Measurements from ENCODE around the gene CSF1R.
"Not testable (repeated sequence)": the region's sequence is repeated elsewhere in the genome, so short reads cannot be mapped to it uniquely, and the experiment has no call there.

CSF1R gene

DNA sequence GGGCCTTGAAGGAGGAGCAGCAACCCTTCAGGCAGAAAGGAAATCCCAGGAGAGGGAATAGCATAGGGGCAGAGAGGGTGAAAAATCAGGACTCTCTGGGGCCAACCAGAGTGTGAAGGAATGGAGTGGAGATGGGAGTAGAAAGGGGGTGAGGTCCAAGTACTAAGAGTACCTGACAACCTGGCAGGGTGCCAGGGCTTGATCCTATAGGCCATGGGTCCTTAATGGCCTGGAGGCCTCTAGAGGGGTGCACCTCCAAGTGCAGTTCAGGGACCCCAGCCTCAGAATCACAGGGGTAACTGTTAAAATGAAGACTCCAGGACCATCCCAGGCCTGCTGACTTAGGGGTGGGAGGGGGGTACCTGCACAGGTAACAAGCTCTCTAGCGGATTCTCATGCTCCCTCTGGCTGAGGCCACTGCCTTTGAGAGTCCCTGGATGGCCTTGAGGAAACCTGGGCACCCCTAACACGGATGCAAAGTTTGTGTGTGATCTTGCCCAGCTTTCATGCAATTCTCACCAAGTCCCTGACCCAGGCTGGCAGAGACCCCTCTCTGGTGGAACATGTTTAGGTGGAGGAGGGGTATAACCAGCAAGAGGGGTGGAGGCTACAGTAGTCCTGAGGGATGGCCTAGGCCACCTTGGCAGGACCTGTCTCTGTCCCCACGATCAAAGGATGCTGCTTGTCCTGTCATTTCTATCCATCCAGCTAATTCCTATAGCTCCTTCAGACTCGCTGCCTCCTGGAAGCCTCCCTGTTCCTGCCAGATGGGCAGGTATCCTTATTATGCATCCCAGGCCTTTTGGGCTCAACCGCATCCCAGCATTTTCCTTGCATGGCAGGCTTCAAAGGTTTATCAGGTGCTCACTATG lies 17.6 kb upstream of the CSF1R start:
- no peak for DNase-seq (ENCODE audit: low spot score)

DNA sequence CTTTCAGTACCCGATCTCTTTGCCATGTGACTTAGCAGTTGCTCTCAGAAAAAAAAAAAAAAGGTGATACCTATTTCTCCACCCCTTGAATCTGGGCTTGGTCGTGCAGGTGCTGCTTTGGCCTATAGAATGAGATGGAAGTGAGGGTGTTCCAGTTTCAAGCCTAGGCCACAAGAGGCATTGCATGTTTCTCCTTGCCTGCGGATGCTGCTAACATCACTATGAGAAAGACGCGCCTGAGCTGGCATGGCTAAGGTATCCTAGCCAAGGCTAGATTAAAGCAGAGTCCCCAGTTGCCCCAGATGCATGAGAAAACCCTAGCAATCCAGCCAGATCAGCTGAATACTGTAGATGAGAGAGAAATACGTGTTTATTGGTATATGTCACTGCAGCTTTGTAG lies 14.7 kb upstream of the CSF1R start:
- no peak for DNase-seq (ENCODE audit: low spot score)

DNA sequence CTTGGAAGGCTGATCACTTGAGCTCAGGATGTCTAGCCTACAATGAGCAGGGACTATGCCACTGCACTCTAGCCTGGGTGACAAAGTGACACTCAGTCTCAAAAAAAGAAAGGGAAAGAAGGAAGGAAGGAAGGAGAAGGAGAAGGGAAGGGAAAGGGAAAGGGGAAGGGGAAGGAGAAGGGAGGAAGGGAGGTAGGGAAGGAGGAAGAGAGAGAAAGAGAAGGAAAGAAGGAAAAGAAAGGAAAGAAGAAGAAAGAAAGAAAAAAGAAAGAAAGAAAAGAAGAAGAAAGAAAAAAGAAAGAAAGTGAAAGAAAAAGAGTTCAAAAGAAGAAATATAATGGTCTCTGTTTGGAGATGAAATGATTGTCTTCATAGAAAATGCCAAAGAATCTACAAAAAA lies 10.8 kb upstream of the CSF1R start:
- DNase-seq (ENCODE audit: low spot score), result no peak

DNA sequence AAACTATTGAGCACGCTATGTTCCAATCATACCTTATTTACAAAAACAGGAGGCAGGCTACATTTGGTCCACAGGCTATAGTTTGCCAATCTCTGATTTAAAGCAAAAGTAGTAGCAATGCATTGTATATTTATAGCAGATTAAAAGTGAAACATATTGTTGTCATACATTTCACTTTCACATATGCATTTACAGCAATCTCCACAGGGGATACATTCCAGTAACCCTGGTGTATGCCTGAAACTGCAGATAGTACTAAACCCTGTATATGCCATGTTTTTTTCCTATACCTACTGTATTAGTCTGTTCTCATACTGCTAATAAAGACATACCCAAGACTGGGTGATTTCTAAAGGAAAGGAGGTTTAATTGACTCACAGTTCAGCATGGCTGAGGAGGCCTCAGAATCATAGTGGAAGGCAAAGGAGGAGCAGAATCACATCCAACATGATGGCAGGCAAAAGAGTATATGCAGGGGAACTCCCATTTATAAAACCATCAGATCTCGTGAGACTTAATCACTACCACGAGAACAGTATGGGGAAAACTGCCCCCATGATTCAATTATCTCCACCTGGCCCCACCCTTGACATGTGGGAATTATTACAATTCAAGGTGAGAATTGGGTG lies 5.9 kb upstream of the CSF1R start:
- DNase-seq (ENCODE audit: low spot score), result no peak

DNA sequence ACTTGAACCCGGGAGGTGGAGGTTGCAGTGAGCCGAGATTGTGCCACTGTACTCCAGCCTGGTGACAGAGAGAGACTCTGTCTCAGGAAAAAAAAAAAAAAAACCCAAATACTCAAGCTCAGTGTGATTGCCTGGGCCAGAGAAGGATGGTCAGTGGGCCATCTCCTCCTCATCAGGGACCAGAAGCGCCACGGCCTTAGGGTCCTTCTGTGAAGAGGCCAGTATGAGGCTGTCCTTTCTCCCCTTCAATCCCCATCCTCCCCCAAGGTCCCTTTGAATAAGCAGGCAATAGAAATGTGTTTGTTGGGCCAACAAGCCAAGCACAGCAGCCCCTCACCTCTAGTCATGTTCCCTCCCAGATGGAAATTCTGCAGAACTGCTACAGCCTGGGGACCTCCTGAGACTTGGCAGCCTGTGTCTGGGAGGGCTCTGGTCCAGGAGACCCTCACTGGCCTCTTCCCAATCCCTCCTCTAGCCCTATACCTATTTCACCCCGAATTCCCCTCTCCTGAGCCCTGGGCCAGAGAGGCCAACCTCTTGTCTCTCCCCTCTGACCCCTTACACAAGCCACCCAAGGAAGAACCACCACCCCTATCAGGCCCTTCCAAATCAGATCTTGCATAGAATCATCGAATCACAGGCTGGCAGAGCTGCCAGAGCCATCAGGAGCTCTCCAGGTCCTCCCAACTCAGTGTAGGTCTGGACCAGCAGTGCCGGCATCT lies 1.0 kb downstream of the CSF1R start:
- DNase-seq (ENCODE audit: low spot score), result no peak

DNA sequence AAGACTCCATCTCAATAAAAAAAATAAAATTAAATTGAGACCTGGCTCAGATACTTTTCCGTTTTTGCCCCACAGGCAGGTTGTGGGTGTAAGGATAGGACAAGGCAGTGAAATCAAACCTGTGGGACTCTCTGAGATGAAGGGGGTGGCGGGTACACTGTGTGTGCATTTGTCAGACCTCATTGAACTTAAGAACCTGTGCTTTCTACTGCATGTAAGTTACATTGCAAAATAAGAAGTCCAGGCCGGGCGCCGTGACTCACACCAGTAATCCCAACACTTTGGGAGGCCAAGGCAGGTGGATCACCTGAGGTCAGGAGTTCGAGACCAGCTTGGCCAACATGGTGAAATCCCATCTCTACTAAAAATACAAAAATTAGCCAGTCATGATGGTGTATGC lies 1.6 kb downstream of the CSF1R start:
- DNase-seq (ENCODE audit: low spot score), result not testable (repeated sequence)

DNA sequence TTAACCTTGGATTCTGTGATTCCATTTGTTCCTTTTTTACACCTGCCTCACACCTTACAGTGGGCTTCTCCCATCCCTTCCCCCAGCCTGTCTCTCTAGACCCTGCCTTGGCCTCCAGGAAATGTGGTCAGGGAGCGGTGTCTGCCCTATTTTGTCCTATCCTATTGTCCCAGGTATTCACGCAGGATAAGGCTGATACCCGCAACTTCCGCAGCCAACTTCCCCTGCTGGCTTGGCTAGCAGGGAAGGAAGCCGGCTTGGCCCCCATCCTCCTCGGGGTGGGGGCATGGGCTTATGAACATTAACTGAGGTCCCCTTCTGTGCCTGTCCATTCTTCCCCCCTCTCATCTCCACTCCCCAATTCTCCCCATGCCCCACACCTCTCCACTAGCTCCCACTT lies 3.5 kb downstream of the CSF1R start:
- no peak for DNase-seq (ENCODE audit: low spot score)

DNA sequence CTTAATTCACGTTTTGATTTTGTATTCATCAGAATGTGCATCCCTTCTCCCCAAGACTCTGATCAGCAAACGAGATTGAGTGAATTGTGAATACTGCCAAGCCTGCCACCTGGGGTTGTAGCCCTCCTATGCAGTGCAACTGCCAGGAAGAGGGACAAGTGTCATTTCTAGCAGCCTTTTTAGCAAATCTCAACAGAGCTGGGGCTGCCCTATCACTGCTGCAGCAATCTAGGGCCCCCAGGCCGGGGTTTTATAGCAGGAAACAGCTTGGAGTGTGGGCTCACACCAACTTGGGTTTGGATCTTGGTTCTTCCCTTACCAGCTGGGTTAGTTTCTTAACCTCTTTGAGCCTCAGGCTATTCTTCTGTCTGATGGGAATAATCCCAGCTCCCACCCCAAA lies 4.0 kb downstream of the CSF1R start:
- DNase-seq (ENCODE audit: low spot score), result no peak

DNA sequence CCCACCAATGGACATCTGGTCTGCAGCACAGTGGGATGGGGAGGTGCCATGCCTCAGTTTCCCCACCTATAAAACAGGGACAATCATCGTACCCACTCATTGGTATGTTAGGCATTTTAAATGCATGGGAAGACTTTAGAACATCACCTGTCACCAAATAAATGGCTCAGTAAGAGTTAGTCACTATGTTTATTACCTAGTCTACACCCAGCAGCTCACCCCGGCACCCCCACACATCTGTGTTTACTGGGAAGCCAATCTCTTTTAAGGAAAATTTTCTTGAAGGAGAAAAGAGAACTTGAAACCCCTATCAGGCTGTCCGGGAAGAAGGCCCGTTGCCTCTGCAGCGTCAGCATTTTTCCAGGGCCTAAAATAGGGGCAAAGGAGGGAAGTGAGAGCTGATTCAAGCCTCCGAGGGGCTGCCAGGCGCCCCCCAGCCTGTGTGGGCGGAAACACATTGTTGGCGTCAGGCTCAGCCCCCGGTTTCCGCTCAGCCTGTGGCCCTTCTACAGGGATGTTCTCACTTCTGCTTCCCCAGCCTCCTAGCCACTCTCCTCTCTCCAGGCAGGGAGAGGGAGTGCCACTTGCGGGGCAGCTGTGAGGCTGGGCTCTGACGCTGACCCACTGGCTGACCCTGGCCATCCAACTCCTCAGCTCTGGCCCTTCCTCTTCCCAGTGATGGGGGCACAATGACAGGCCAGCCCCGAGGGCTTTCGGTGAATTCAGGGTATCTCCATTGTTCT lies 4.6 kb downstream of the CSF1R start:
- DNase-seq (ENCODE audit: low spot score), result no peak

DNA sequence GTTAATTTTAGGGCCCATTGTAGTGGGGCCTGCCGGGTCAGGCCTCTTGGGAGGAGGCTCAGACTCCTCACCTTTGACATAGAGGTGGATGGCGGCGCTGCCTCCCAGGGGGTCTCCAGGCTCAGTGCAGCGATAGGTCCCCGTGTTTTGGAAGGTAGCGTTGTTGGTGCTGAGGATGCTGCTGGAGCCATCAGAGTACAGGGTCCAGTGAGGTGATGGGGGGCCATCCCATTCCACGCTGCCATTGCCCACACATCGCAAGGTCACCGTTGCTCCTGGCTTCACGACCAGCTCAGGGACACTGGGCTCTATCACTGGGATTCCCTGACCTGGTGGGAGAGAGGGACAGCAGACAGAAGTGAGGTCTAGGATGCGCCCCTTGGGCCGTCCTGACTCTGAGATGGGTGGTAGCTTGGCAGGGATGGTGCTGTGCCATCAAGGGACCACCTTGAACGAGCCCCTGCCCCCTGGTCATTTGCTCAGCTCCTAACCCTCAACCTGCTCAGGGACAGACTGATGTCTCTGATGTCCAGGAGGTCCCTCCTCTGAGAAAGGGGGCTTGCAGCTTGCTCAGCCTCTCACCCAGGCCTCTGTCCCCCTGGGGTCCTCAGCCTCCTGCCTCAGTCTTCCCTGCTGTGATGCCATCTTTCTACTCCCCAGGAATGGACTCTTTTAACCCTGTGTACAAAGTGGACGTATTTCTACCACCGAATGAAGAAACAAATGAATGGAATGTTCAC lies 5.5 kb downstream of the CSF1R start:
- DNase-seq (ENCODE audit: low spot score), result no peak

DNA sequence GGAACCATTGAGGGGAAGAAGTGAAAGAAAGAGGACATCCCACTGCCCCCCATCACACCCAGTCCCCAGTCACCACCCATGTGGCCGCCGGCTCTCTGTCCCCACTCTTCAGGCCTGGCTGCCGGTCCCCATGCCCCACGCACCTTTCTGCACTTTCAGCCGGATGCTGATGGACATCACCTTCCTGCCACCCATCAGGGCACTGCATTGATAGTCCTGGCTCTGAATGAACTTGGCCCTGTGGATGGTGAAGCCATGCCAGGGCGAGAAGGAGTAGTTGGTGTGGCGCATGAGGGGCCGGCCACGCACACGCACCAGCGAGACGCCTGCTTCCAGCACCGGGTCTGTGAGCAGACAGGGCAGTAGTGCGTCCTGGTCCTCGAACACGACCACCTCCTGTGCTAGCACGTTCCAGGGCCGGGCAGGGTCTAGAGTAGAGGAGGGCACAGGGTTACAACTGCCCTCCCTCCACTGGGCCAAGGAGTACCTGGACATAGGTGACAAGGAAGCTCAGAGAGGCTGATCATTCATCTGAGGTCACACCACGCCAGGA lies 6.4 kb downstream of the CSF1R start:
- no peak for DNase-seq (ENCODE audit: low spot score)

DNA sequence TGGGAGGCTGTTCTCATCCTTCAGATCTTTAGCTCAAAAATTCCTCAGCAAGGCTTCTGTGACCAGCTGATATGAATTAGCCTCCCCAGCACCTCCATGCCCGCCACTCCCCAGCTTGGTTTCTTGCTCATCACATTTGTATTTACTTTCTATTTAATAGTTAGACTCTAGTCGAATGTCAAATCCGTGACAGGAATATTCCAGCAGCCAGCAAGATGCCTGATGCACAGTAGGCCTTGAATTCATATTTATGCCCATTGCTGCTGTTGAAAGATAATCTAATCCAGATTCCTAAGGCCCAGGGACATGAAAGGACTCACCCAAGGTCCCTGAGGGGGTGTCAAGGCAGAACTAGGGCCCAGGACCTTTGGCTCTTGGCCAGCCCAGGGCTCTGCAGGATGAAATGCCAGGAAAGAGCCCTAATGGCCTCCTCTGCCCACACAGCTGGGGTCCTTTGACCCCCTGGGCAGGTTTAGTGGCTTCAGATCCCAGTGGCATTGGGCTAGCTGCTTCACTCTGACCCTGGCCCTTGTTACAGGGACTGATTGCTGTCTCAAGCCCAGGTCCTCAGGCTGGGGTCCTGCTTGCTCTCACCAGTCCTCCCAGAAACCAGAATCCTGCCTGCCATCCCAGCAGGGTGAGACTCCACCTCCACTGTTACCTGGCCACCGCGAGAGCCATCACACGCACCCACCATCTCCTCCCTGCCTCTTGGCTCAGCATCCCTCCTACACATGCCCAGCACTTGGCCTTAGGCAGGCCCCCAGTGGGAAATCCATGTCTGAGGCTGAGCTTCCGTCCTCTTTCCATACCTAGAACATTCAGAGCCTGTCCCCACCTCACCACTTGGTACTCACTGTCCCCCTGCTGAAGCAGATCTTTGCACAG lies 7.3 kb downstream of the CSF1R start:
- no peak for DNase-seq (ENCODE audit: low spot score)

DNA sequence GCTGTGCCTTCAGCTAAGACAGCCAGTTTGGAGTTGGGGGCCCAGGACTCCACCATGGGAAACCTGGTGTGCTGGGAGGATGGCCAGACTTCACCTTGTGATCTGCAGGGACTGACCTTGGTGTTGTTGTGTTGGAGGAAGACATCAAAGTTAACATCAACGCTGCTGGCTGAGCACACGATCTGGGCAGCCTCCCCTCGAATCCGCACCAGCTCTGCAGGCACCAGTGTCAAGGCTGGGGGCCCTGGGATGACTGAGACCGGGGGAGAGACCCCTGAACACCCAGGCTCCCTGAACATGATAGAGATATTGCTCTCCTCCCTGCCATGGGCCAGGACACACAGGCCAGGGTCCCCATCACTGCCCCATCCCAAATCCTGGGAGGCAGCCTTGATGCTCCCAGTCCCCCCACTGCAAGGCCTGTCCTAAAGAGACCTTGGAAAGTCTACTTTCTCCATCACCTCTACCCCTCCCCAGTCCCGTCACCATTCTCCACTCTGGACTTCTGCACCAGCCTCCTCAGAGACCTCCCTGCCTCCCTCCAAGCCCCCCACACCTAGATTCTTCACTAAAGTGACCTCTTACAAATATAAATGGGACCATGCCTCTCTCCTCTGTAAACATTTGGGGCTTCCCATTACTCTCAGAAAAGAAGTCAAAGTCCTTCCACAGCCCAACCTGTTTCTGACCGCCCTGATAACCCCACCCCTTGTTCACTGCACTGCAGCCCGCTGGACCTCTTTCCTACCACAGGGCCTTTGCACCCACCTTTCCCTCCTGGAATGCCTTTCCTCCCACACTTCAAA lies 8.2 kb downstream of the CSF1R start:
- DNase-seq (ENCODE audit: low spot score), result no peak

DNA sequence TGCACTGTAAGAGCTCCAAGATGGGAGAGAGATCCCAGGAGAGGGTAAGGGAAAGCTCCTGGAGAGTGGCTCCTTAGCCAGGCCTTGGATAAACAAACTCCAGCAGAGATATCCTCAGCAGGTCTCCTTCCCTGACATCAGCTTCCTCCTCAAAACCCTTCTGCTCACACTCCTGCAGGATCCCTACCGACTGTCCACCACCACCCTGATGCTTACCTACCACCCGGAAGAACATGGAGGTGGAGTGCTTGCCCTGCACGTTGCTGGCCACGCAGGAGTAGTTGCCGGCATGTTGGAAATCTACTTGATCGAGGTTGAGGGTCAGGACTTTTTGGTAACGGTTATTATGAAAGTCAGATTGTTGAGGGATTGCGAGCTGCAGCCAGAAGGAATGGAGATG lies 9.3 kb downstream of the CSF1R start:
- DNase-seq (ENCODE audit: low spot score), result no peak

DNA sequence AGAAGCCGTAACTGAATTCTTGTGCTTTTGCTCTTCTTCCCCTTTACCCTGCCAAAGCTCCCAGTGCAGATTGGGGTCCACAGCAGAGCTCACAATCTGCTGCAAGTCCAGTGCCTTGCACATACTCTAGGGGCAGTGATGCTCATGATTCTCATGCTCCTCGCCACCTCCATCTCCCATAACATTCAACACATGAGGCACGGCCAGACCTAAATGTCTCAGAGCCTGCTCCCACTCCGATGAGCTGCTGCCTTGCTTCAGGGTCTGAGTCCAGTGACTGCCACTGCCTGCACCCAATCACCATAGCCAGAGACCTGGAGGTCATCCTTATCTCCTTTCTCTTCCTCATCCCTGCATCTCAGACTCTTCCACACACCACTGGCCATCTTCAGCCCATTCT lies 10.5 kb downstream of the CSF1R start:
- DNase-seq (ENCODE audit: low spot score), result no peak

DNA sequence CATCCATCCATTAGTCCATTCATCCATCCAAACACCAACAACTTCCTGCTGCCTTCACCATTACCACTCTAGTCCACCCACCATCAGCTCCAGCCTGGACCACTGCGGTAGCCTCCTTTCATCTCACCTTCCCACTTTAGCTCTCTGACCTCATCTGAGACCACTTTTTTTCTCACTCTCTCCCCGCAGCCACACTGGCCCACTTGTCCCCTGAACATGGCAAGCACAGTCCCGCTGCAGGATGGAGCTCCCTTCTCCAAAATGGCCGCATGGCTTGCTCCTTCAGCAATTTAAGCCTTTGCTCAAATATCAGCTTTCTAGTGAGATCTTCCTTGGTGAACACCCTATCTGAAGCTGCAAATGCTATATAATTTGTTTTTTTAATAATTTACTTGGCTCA lies 11.1 kb downstream of the CSF1R start:
- no peak for DNase-seq (ENCODE audit: low spot score)

DNA sequence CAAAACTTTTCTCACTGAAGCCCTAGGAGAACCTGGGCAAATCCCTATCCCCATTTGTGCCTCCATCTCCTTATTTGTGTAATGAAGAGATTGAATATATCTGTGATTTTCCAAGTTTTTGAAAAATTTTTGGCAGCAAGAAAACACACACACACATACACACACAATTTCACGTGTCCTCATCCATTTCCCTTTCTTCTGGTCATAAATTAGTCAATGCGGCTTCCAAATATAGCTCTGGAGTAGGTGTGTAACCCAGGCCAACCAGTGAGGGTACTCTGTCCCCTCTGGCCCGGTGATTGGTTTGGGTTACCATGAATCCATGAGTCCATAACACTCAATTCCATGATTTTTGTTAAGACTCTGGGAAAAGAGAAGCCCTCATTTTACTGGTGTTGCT lies 12.7 kb downstream of the CSF1R start:
- no peak for DNase-seq (ENCODE audit: low spot score)

DNA sequence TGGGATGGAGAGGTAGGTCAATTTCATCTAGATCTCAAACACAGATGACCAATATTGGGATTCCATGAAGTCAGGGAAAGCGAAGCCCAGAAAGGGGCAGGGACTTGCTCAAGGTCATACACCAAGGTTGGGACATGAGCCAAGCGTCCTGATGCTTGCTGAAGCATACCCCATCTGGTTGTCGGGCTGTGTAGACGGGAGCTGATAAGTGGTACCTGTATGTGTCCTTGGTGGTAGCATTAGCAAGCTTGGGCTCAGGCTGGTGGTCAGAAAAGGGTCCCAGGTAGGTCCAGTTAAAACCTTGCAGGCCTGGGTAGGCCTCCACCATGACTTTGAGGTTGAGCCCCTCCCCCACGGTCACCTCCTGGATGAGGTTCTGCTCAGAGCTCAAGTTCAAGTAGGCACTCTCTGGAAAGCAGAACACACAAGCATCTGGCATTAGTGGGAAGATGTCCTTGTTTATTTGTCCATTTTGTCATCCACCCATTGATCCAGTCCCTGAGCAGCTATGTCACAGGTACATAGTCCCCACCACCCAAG lies 13.2 kb downstream of the CSF1R start:
- DNase-seq (ENCODE audit: low spot score), result no peak

DNA sequence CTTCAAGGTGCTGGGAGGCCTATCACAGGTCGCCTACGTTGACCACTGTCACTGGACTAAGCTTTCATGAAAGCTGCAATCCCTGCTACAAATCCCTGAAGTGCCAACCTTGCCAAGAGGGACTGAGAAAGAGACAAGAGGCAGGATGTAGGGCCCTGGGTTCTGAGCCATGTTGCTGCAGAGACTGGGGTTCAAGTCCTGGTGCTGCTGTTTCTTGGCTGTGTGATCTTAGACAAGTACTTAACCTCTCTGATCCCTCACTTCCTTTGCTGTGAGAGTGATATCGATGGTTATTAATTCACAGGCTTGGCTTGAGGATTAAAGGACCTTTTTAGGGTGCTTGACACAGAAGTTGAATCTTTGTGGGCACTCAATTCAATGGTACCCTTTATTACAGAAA lies 15.5 kb downstream of the CSF1R start:
- no peak for DNase-seq (ENCODE audit: low spot score)

Data from hematopoietic multipotent progenitor cell treated with erythropoietin and hydrocortisone succinate and interleukin-3 and kit ligand, for 15 days (in vitro differentiated cells).